Neural progenitor cell (in vitro differentiated cells): ENCODE results near the gene RNASE12. TPM values are rescaled to one million over a fixed set of nuclear protein-coding genes. Genes with fewer than 3 reads are reported as not detected.
A peak's percentile ranks its signal among the peaks of the same experiment; 100 is the strongest.

Experiments used
- DNase-seq: peaks from one replicate; pipeline ENCODE4 v3.0.0-alpha.2; 2016; ENCODE audit warnings: low spot score
- H2AFZ ChIP-seq: fragments of 200-600 bp; sonication (generic); replicated peaks from 2 replicates; pipeline ENCODE4 v1.6.1; 2016; ENCODE audit warnings: antibody characterized with exemption
- H3F3A ChIP-seq: fragments of 200-600 bp; sonication (generic); 2 replicates; pipeline ENCODE4 v1.6.1; 2016; ENCODE audit warnings: antibody characterized with exemption, low read depth
- H3K27ac ChIP-seq: fragments of 200-600 bp; sonication (generic); 2 replicates; pipeline ENCODE4 v1.5.1; 2016; ENCODE audit warnings: mild to moderate bottlenecking
- H3K27me3 ChIP-seq: fragments of 200-600 bp; sonication (generic); 2 replicates; pipeline ENCODE4 v1.6.1; 2016; ENCODE audit warnings: mild to moderate bottlenecking, moderate library complexity
- H3K36me3 ChIP-seq: fragments of 200-600 bp; sonication (generic); 2 replicates; pipeline ENCODE4 v1.5.1; 2016
- H3K4me1 ChIP-seq: fragments of 200-600 bp; sonication (generic); 2 replicates; pipeline ENCODE4 v1.6.1; 2016; ENCODE audit warnings: mixed run types
- H3K4me2 ChIP-seq: fragments of 200-600 bp; sonication (generic); 2 replicates; pipeline ENCODE4 v1.6.1; 2016
- H3K4me3 ChIP-seq: fragments of 200-600 bp; sonication (generic); 2 replicates; pipeline ENCODE4 v1.5.1; 2016
- H3K79me2 ChIP-seq: fragments of 200-600 bp; sonication (generic); 2 replicates; pipeline ENCODE4 v1.6.1; 2016; ENCODE audit warnings: low read depth
- H3K9ac ChIP-seq: fragments of 200-600 bp; sonication (generic); 2 replicates; pipeline ENCODE4 v1.6.1; 2016
- H3K9me3 ChIP-seq: fragments of 200-600 bp; sonication (generic); 2 replicates; pipeline ENCODE4 v1.5.1; 2016; ENCODE audit warnings: low read depth
- H4K20me1 ChIP-seq: fragments of 200-600 bp; sonication (generic); 2 replicates; pipeline ENCODE4 v1.6.1; 2016; ENCODE audit warnings: low read depth
- H3K27ac Mint-ChIP-seq: 3 replicates; pipeline ENCODE4 v1.8.0; 2021; ENCODE audit warnings: mixed read lengths
- H3K27me3 Mint-ChIP-seq: 2 replicates; pipeline ENCODE4 v1.8.0; 2022; ENCODE audit warnings: low read depth, mild to moderate bottlenecking, inconsistent platforms, moderate library complexity, mixed read lengths; ENCODE audit not compliant: insufficient read depth
- H3K36me3 Mint-ChIP-seq: 3 replicates; pipeline ENCODE4 v1.8.0; 2021; ENCODE audit warnings: mixed read lengths
- H3K4me1 Mint-ChIP-seq: 3 replicates; pipeline ENCODE4 v1.8.0; 2021; ENCODE audit warnings: mixed read lengths
- H3K4me3 Mint-ChIP-seq: 3 replicates; pipeline ENCODE4 v1.8.0; 2021; ENCODE audit warnings: mild to moderate bottlenecking, moderate library complexity, mixed read lengths
- H3K9me3 Mint-ChIP-seq: 3 replicates; pipeline ENCODE4 v1.8.0; 2020; ENCODE audit warnings: mixed read lengths
- EZH2 ChIP-seq: fragments of 200-600 bp; sonication (generic); IDR thresholded peaks from 2 replicates; pipeline ENCODE4 v1.6.1; 2017; ENCODE audit warnings: antibody characterized with exemption, mild to moderate bottlenecking, moderate library complexity
- EZH2phosphoT487 ChIP-seq: fragments of 200-600 bp; sonication (generic); IDR thresholded peaks from 2 replicates; pipeline ENCODE4 v1.6.1; 2017; ENCODE audit warnings: antibody characterized with exemption
- total RNA-seq: library from RNA; depleted of rRNA; stranded (reverse); fragments of >200 nt; gene quantifications from 2 replicates; pipeline ENCODE4 v1.2.3, GENCODE V29; 2015; ENCODE audit warnings: low replicate concordance
- TF ChIP-seq, protein P1 (sequence below): fragments of 200-600 bp; sonication (generic); IDR thresholded peaks from 2 replicates; pipeline ENCODE4 v1.5.1; 2017; ENCODE audit warnings: antibody characterized with exemption, mild to moderate bottlenecking

Gene RNASE12, protein sequence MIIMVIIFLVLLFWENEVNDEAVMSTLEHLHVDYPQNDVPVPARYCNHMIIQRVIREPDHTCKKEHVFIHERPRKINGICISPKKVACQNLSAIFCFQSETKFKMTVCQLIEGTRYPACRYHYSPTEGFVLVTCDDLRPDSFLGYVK
- not detected in 2 replicates for total RNA-seq

DNA sequence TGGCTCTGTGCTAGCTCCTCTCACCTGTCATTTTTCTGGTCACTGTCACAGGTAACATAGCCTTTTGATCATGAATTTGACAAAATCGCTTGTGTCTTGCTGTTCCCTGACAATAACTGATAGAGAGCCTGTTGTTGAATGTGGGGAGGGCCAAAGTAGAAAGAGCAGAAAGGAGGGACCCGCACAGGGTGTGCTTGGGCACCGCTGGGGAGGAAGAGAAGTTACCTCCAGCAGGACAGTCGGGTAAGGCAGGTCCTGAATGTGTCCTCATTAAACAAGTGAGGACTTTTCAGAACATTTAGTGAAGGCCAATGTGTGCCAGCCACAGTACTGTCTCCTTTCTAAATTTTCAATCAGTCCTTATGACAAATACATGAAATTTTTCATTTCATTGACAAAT lies at the start of gene RNASE12:
RNASE12 (minus strand) TSS at position 142 of the 400 bp plus-strand sequence. CDS start 653 bp downstream, outside the sequence.
- no peak within 1 kb of the TSS for H3K27ac ChIP-seq
- Mint-ChIP-seq H3K36me3 (no peaks in the 10 kb centered on the region), H3K27ac (no peak within 1 kb of the TSS), H3K4me3 (no peak within 1 kb of the TSS), H3K9me3 (no peaks in the 10 kb centered on the region), H3K27me3 (peaks cover 2% of the 10 kb centered on the region), H3K4me1 (peaks cover 2% of the 10 kb centered on the region)
- no peaks in the 10 kb centered on the region for H3K36me3 ChIP-seq
- DNase-seq: no peak
- H3K27me3 ChIP-seq: no peaks in the 10 kb centered on the region
- peaks cover 14% of the 10 kb centered on the region for H3K4me1 ChIP-seq
- H4K20me1 ChIP-seq: no peaks in the 10 kb centered on the region
- H3K4me2 ChIP-seq: no peak within 1 kb of the TSS
- peaks cover 31% of the 10 kb centered on the region for H3F3A ChIP-seq
- no peak within 1 kb of the TSS for H3K4me3 ChIP-seq
- no peak within 1 kb of the TSS for H3K9ac ChIP-seq
- H3K9me3 ChIP-seq: no peaks in the 10 kb centered on the region
- no peaks in the 10 kb centered on the region for H3K79me2 ChIP-seq
- H2AFZ ChIP-seq: no peak within 1 kb of the TSS
- TF ChIP-seq, protein P1, sequence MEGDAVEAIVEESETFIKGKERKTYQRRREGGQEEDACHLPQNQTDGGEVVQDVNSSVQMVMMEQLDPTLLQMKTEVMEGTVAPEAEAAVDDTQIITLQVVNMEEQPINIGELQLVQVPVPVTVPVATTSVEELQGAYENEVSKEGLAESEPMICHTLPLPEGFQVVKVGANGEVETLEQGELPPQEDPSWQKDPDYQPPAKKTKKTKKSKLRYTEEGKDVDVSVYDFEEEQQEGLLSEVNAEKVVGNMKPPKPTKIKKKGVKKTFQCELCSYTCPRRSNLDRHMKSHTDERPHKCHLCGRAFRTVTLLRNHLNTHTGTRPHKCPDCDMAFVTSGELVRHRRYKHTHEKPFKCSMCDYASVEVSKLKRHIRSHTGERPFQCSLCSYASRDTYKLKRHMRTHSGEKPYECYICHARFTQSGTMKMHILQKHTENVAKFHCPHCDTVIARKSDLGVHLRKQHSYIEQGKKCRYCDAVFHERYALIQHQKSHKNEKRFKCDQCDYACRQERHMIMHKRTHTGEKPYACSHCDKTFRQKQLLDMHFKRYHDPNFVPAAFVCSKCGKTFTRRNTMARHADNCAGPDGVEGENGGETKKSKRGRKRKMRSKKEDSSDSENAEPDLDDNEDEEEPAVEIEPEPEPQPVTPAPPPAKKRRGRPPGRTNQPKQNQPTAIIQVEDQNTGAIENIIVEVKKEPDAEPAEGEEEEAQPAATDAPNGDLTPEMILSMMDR: no peak
- TF ChIP-seq EZH2phosphoT487: no peak
- no peak for TF ChIP-seq EZH2

DNA sequence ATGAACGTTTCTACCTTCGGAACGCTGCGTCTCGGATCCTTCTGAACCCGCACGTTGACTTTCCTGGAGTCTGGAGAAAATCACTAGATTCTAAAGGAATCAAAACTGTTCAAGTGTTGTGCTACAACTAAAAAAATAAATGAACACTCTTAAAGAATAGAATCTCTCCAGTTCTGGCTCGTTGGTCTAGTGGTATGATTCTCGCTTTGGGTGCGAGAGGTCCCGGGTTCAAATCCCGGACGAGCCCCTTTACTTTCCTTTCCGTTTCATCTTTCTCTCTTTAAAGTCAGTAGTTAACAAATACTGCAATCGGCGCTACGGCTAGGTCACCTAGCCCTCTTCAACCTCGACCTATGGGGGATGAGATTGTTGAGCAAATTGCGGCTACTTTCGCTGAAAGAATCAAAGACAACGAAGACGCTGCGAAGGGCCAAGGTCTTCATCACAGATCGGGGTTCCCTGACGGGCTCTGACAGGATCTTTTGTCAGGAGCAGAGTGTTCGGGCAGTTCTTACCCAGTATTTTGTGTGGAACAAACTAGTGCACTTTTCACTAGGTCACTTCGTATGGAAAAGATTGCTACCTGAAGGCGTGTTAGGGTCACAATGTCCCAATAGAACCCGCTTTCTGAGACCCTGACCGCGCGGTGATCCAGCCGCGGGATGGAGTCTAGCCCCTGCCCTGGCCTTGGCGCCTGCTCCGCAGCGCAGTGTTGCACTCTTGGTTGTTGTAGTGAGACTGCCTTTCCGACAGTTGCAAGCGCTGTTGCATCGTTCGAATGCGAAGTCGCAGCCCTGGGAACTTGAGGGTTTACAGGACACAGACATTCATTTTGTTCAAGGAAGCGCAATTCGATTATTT lies 41.9 kb upstream of the RNASE12 start:
- Histone ChIP-seq H3K27ac (no peak overlapping the region), H3K36me3 (no peaks in the 10 kb centered on the region), H3F3A (peaks cover 51% of the 10 kb centered on the region), H3K4me2 (peak overlapping the region; percentile 97), H3K4me1 (no peaks in the 10 kb centered on the region), H3K9ac (no peak overlapping the region), H2AFZ (no peak overlapping the region), H3K27me3 (peaks cover 97% of the 10 kb centered on the region), H3K79me2 (no peaks in the 10 kb centered on the region), H3K9me3 (no peaks in the 10 kb centered on the region), H4K20me1 (peaks cover 26% of the 10 kb centered on the region), H3K4me3 (peak overlapping the region; percentile 61)
- TF ChIP-seq, protein P1: no peak
- peak; percentile 32 for TF ChIP-seq EZH2
- TF ChIP-seq EZH2phosphoT487: no peak
- Mint-ChIP-seq H3K4me3 (peak overlapping the region; percentile 97), H3K27me3 (peaks cover 52% of the 10 kb centered on the region), H3K4me1 (peaks cover 20% of the 10 kb centered on the region), H3K27ac (peak overlapping the region; percentile 73), H3K9me3 (peaks cover 12% of the 10 kb centered on the region), H3K36me3 (peaks cover 2% of the 10 kb centered on the region)
- DNase-seq: peak; percentile 87

DNA sequence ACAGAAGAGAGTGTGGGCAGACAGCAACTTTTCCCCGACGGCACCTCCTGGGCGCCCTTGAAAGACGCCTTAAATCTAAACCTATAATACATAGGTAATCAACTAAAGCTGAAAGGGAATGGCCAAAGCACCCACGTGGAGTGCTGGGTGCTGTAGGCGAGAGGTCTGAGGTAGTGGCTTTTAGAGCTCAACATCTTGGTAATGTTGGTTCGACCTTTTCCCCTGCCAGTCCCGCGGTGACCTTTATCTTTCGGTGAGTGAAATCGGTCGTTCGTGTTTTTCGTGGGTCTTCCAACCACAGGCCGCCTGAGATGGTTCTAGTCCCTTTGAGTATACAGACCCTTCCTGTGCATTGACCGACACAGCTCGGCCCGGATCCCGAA lies 41.3 kb upstream of the RNASE12 start:
- H3K9me3 ChIP-seq: no peaks in the 10 kb centered on the region
- H3K27me3 ChIP-seq: peaks cover 97% of the 10 kb centered on the region
- H3K27ac ChIP-seq: no peak overlapping the region
- Mint-ChIP-seq H3K4me1 (peaks cover 26% of the 10 kb centered on the region), H3K36me3 (peaks cover 2% of the 10 kb centered on the region), H3K4me3 (peak overlapping the region; percentile 97), H3K27me3 (peaks cover 58% of the 10 kb centered on the region), H3K9me3 (peaks cover 12% of the 10 kb centered on the region), H3K27ac (peak overlapping the region; percentile 73)
- no peak for DNase-seq
- H3K9ac ChIP-seq: no peak overlapping the region
- peaks cover 5% of the 10 kb centered on the region for H3K4me1 ChIP-seq
- H3F3A ChIP-seq: peaks cover 57% of the 10 kb centered on the region
- H3K36me3 ChIP-seq: no peaks in the 10 kb centered on the region
- no peak overlapping the region for H2AFZ ChIP-seq
- TF ChIP-seq, protein P1: no peak
- TF ChIP-seq EZH2phosphoT487 (no peak), EZH2 (no peak)
- H4K20me1 ChIP-seq: peaks cover 33% of the 10 kb centered on the region
- peak overlapping the region; percentile 61 for H3K4me3 ChIP-seq
- peak overlapping the region; percentile 97 for H3K4me2 ChIP-seq
- no peaks in the 10 kb centered on the region for H3K79me2 ChIP-seq
